Measurements from ENCODE around the gene PSRC1. TPM values are rescaled to one million over a fixed set of nuclear protein-coding genes. Genes with fewer than 3 reads are reported as not detected.
A peak's percentile ranks its signal among the peaks of the same experiment; 100 is the strongest.

The PSRC1 gene
- total RNA-seq, 4 donors from 2014 or later, result 1.9 to 6.8 (median 3.7) TPM

DNA sequence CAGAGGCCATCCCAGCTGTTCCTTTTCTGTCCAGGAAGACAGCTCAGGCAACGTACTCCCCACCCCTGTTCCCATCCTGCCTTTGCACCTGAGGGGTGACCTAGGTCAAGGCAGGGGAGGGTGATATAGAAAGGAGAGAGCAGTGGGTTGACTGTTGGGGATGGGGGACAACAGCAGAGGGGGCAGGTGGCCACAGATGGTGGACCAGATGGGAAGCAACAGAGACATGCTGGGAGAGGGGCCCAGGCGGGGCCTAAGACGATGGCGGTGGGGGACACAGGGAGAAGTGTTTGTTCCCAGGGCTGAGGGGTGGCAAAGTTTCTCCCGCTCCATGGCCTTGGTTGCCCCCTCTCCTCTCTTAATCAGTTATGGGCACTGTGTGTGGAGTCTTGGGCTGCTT lies 27.3 kb downstream of the PSRC1 start:
- WGBS, result 92% methylated on average over 5 of the region's 5 CpGs
- Histone ChIP-seq H3K27ac (peak overlapping the region; percentile 4), H3K4me3 (peak overlapping the region; percentile 41), H3K9me3 (no peaks in the 10 kb centered on the region), H3K36me3 (peaks cover 14% of the 10 kb centered on the region), H3K4me1 (peaks cover 56% of the 10 kb centered on the region), H3K27me3 (no peaks in the 10 kb centered on the region)
- no peak for DNase-seq (ENCODE audit: low spot score in 2 of 2)
- no peak for TF ChIP-seq POLR2AphosphoS5 (IDR thresholded peaks at IDR 0.05)
- TF ChIP-seq POLR2A (IDR thresholded peaks at IDR 0.05), result no peak
- TF ChIP-seq, protein P1, sequence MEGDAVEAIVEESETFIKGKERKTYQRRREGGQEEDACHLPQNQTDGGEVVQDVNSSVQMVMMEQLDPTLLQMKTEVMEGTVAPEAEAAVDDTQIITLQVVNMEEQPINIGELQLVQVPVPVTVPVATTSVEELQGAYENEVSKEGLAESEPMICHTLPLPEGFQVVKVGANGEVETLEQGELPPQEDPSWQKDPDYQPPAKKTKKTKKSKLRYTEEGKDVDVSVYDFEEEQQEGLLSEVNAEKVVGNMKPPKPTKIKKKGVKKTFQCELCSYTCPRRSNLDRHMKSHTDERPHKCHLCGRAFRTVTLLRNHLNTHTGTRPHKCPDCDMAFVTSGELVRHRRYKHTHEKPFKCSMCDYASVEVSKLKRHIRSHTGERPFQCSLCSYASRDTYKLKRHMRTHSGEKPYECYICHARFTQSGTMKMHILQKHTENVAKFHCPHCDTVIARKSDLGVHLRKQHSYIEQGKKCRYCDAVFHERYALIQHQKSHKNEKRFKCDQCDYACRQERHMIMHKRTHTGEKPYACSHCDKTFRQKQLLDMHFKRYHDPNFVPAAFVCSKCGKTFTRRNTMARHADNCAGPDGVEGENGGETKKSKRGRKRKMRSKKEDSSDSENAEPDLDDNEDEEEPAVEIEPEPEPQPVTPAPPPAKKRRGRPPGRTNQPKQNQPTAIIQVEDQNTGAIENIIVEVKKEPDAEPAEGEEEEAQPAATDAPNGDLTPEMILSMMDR (IDR thresholded peaks at IDR 0.05), result no peak
- no peak for TF ChIP-seq EP300 (IDR thresholded peaks at IDR 0.05)

DNA sequence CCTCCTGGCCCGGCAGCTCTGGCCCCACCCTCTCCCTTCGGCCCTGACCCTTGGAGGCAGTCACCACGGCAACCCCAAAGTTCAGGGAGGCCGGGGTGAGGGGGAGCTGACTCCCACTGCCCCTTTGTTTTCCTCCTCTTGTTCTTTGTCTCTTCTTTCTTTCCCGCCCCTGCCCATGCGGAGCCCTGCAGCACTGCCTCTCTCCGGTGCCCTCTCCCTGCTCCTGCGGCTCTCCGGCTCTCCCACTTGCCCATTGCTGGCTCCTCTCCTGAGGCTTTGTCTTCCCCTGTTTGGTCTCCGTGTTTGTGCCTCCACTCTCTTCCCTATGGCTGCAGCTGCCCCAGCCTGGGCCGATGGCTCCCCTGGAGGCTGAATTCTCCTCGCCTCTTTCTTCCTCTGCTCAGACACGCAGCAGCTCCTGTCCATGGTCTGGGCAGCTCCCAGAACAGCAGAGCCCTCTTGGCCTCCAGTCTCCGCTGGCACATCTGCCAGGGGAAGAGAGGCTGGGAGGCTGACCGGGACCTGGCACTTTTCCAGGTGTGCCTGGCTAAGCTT lies 27.8 kb downstream of the PSRC1 start:
- peak overlapping the region; percentile 41 for H3K4me3 ChIP-seq

DNA sequence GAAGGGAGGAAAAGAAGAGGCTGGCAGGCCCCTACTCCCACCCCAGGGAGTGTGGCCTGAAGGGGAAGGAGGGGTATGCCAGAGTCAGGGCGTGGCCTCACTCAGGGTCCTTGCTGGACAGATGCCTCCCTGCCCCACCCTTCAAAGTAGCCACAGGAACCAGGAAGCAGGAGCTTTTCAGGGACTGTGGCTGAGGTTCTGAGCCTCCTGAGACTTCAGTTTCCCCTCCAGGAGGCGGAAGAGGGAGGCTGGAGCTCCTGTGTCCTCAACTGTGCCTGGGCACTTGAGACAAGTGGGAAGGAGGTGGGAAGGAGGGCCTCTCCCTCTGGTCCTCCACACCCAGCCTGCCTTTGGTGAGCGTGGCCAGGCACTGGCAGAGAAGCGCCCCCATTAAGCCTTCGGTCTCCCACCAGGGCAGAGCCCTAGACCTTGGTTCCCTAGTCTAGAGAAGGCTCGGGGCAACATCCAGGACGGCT lies 28.3 kb downstream of the PSRC1 start:
- Histone ChIP-seq H3K4me1 (peaks cover 64% of the 10 kb centered on the region), H3K9me3 (no peaks in the 10 kb centered on the region), H3K27me3 (no peaks in the 10 kb centered on the region), H3K27ac (peak overlapping the region; percentile 80), H3K36me3 (peaks cover 9% of the 10 kb centered on the region), H3K4me3 (peak overlapping the region; percentile 41)
- no CpG with 5 or more reads among the region's 7 CpGs for WGBS
- TF ChIP-seq POLR2AphosphoS5 (IDR thresholded peaks at IDR 0.05) (no peak), EP300 (IDR thresholded peaks at IDR 0.05) (no peak), POLR2A (IDR thresholded peaks at IDR 0.05) (no peak)
- TF ChIP-seq, protein P1 (IDR thresholded peaks at IDR 0.05), result no peak
- no peak for DNase-seq (ENCODE audit: low spot score in 2 of 2)

More for the DNA sequence above, 27.8 kb downstream of the PSRC1 start:
- WGBS, result 38% methylated on average over 14 of the region's 15 CpGs
- peaks cover 61% of the 10 kb centered on the region for H3K4me1 ChIP-seq
- H3K9me3 ChIP-seq, result no peaks in the 10 kb centered on the region
- peak overlapping the region; percentile 4 for H3K27ac ChIP-seq
- no peaks in the 10 kb centered on the region for H3K27me3 ChIP-seq
- H3K36me3 ChIP-seq, result peaks cover 9% of the 10 kb centered on the region
- TF ChIP-seq POLR2A (IDR thresholded peaks at IDR 0.05), result no peak
- TF ChIP-seq, protein P1 (IDR thresholded peaks at IDR 0.05), result no peak
- no peak for TF ChIP-seq EP300 (IDR thresholded peaks at IDR 0.05)
- no peak for TF ChIP-seq POLR2AphosphoS5 (IDR thresholded peaks at IDR 0.05)
- DNase-seq (ENCODE audit: low spot score in 2 of 2), result no peak

DNA sequence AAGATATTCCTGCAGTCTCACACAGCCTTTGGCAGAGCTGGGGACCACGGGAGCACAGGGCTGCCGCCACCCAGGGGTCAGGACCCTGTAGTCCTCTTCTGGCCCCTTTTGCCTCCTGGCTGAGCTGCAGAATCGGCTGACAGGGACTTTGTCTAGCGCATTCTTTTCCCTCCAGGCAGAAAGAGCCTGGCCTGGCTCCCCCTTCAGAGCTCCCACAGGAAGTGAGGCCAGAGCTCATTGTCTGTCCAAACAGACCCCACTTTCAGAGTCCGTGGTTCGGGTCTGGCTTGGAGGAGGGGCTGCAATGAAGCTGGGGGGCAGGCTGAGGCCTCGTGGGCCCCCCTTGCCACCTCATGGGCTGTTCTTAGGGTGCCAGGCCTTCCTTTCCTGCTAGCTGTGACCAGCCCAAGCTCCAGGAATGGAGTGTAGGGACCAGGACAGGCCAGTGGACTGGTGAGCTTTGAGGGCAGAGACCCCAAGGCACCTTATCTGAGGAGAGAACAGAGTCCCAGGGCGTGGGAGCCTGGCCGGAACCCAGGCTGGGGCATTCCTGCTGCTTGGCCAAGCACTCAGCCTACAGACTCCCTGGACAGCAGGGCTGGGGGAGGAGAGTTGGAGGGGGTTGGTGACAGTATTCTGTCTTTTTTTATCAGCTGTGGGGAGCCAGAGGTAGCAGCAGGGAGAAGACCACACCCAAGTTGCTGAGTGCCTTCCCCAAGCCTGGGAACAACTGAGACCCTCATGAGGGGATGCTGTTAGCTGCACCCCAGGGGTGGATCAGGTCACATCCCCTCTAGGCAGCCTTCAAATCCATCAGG lies 28.9 kb downstream of the PSRC1 start:
- Histone ChIP-seq H3K36me3 (peaks cover 8% of the 10 kb centered on the region), H3K27ac (peak overlapping the region; percentile 80), H3K4me1 (peaks cover 67% of the 10 kb centered on the region), H3K4me3 (peak overlapping the region; percentile 41), H3K27me3 (no peaks in the 10 kb centered on the region), H3K9me3 (no peaks in the 10 kb centered on the region)
- TF ChIP-seq EP300 (IDR thresholded peaks at IDR 0.05), result no peak
- no peak for TF ChIP-seq POLR2A (IDR thresholded peaks at IDR 0.05)
- DNase-seq (ENCODE audit: low spot score in 2 of 2), result no peak
- 19% methylated on average over 4 of the region's 9 CpGs for WGBS

DNA sequence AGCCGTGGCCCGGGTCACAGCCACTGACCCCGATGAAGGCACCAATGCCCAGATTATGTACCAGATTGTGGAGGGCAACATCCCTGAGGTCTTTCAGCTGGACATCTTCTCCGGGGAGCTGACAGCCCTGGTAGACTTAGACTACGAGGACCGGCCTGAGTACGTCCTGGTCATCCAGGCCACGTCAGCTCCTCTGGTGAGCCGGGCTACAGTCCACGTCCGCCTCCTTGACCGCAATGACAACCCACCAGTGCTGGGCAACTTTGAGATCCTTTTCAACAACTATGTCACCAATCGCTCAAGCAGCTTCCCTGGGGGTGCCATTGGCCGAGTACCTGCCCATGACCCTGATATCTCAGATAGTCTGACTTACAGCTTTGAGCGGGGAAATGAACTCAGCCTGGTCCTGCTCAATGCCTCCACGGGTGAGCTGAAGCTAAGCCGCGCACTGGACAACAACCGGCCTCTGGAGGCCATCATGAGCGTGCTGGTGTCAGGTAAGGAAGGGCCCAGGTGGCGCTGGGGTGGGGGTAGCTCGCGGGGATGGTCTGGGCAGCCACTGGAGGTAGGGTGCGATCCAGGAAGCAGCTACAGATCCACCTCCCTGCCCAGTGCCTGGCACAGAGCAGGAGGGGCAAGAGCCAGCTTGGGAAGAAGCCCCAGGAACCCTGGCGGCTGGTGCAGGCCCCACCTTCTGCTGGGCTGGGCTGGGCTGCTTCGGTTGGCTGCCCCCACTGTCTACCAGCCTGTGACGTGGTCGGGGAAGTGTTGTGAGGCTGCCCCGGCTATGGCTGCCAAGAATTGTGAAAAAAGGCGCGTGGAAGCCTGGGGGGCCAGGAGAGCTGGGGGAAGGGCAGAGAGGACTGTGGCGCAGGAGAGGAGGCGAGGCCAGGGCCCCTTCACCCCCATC lies 29.8 kb downstream of the PSRC1 start:
- Histone ChIP-seq H3K36me3 (no peaks in the 10 kb centered on the region), H3K4me1 (peaks cover 70% of the 10 kb centered on the region), H3K27ac (peak overlapping the region; percentile 80), H3K27me3 (no peaks in the 10 kb centered on the region), H3K9me3 (no peaks in the 10 kb centered on the region), H3K4me3 (peak overlapping the region; percentile 41)
- WGBS, result 83% methylated on average over 18 of the region's 33 CpGs
- no peak for DNase-seq (ENCODE audit: low spot score in 2 of 2)
- no peak for TF ChIP-seq POLR2A (IDR thresholded peaks at IDR 0.05)
- TF ChIP-seq POLR2AphosphoS5 (IDR thresholded peaks at IDR 0.05), result no peak
- TF ChIP-seq, protein P1 (IDR thresholded peaks at IDR 0.05), result no peak
- TF ChIP-seq EP300 (IDR thresholded peaks at IDR 0.05), result no peak
